ENCODE measurements around the gene CDH11. TPM values are rescaled to one million over a fixed set of nuclear protein-coding genes. Genes with fewer than 3 reads are reported as not detected.

CDH11 gene
- total RNA-seq, 4 donors from 2014 or later: 4.0 to 14.2 (median 8.6) TPM

DNA sequence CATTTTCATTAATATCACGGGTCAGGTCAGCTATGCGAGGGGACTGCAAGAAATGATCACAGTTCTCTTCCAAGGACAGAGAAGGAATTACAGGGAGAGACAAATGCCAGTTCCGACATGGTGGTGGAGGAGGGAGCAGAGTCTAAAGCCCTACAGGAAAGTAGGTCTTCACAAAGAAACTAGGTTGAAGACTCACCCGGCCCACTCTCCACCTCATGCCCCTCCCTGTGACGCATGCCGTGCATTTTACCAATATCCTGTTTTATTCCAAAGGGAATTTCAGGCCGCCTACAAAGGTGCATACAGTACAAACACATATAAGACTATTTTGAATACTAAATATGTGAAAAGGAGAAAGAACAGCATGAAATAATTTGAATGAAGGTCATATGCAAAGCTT, 56.8 kb downstream of the CDH11 start:
- H3K4me3 ChIP-seq: no peak overlapping the region
- peaks cover 17 to 27% of the 10 kb centered on the region in 2 donors for H3K4me1 ChIP-seq
- ATAC-seq (no peak), DNase-seq (no peak)
- in situ Hi-C loops (cut with MboI; ENCODE audit: low sequenced_read_pairs in 4 of 4): no loop called here
- intact Hi-C loops (cut with DNase I; ENCODE audit: low total_unique reads): loop anchor here (5.0 kb wide), 1 partner anchor 903 kb away; no protein-coding TSS in a partner anchor
- H3K9me3 ChIP-seq: no peaks in the 10 kb centered on the region
- no peak for TF ChIP-seq POLR2A (IDR thresholded peaks at IDR 0.05)
- TF ChIP-seq, protein P1, sequence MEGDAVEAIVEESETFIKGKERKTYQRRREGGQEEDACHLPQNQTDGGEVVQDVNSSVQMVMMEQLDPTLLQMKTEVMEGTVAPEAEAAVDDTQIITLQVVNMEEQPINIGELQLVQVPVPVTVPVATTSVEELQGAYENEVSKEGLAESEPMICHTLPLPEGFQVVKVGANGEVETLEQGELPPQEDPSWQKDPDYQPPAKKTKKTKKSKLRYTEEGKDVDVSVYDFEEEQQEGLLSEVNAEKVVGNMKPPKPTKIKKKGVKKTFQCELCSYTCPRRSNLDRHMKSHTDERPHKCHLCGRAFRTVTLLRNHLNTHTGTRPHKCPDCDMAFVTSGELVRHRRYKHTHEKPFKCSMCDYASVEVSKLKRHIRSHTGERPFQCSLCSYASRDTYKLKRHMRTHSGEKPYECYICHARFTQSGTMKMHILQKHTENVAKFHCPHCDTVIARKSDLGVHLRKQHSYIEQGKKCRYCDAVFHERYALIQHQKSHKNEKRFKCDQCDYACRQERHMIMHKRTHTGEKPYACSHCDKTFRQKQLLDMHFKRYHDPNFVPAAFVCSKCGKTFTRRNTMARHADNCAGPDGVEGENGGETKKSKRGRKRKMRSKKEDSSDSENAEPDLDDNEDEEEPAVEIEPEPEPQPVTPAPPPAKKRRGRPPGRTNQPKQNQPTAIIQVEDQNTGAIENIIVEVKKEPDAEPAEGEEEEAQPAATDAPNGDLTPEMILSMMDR (IDR thresholded peaks at IDR 0.05 in 4 of 5, conservative IDR thresholded peaks at IDR 0.05 in 1 of 5): no peak
- no peak overlapping the region for H3K27ac ChIP-seq
- H3K27me3 ChIP-seq: no peaks in the 10 kb centered on the region
- H3K36me3 ChIP-seq: no peaks in the 10 kb centered on the region

DNA sequence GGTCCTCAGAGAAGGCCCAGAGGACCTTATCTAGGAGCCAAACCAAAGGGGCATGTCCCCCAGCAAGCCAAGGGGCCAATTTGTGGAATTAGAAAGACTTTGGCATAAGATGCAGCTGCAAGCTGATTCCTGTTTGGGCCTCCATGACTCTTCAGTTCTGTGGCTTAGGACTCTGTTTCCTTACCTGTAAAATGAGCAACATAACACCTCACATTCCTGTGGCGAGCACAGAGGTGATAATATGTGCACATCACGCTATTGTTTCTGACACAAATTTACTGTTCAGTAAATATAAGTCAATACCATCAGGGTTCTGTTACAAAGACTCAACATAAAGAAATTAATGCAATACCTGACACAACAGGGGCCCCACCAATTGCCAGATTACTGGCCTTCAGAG, 57.7 kb downstream of the CDH11 start:
- H3K27ac ChIP-seq: no peak overlapping the region
- intact Hi-C loops (cut with DNase I; ENCODE audit: low total_unique reads) (no loop called here), in situ Hi-C loops (cut with MboI; ENCODE audit: low sequenced_read_pairs in 4 of 4) (no loop called here)
- ATAC-seq (no peak), DNase-seq (no peak)
- H3K27me3 ChIP-seq: no peaks in the 10 kb centered on the region
- H3K4me3 ChIP-seq: no peak overlapping the region
- H3K4me1 ChIP-seq: peaks cover 8 to 18% of the 10 kb centered on the region in 2 donors
- TF ChIP-seq POLR2A (IDR thresholded peaks at IDR 0.05): no peak
- TF ChIP-seq, protein P1 (IDR thresholded peaks at IDR 0.05 in 4 of 5, conservative IDR thresholded peaks at IDR 0.05 in 1 of 5): no peak
- no peaks in the 10 kb centered on the region for H3K36me3 ChIP-seq
- H3K9me3 ChIP-seq: no peaks in the 10 kb centered on the region

DNA sequence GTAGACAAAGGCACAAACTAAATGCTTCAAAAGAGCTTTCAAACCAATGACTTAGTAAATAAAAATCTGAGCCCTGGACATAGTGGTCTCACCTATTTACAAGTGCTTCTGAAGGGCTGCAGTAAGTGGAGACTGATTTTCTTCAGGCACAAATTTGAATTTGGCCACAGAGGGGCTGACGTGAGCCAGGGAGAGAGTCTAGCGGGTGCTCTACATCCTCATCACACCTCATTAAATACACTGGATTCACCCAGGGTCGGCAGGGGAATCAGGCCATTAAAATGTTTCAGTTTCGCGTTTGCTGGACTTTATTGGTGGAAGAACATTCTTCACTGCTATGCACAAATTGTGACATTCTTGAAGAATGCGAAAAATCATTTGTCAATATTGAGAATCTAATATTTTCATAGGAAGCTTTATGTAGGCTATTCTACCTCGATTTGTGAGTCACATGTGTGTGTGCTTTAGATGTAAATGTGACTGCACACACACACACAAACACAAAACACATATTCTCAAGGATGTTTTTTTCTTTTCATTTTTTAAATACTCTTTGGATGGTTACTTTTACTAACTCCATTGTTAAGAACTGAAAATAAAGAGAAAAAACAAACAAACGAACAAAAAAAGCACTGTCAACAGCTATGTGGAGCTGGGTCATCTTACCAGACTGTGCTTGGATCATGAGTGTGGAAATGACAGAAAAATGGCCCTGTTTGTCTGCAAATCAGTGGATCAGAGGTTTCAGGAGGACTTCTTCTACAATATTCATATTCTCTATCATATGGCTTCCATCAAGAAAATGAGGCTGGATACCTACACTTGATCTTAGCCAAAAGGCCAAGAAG, 58.9 kb downstream of the CDH11 start:
- no peaks in the 10 kb centered on the region for H3K27me3 ChIP-seq
- no peak for ATAC-seq
- H3K9me3 ChIP-seq: no peaks in the 10 kb centered on the region
- H3K27ac ChIP-seq: no peak overlapping the region
- no peak for DNase-seq
- H3K36me3 ChIP-seq: no peaks in the 10 kb centered on the region
- H3K4me1 ChIP-seq: peaks cover 0 to 8% of the 10 kb centered on the region in 2 donors
- intact Hi-C loops (cut with DNase I; ENCODE audit: low total_unique reads): no loop called here
- H3K4me3 ChIP-seq: no peak overlapping the region
- in situ Hi-C loops (cut with MboI; ENCODE audit: low sequenced_read_pairs in 4 of 4): no loop called here
- TF ChIP-seq, protein P1 (IDR thresholded peaks at IDR 0.05 in 4 of 5, conservative IDR thresholded peaks at IDR 0.05 in 1 of 5): no peak
- no peak for TF ChIP-seq POLR2A (IDR thresholded peaks at IDR 0.05)

DNA sequence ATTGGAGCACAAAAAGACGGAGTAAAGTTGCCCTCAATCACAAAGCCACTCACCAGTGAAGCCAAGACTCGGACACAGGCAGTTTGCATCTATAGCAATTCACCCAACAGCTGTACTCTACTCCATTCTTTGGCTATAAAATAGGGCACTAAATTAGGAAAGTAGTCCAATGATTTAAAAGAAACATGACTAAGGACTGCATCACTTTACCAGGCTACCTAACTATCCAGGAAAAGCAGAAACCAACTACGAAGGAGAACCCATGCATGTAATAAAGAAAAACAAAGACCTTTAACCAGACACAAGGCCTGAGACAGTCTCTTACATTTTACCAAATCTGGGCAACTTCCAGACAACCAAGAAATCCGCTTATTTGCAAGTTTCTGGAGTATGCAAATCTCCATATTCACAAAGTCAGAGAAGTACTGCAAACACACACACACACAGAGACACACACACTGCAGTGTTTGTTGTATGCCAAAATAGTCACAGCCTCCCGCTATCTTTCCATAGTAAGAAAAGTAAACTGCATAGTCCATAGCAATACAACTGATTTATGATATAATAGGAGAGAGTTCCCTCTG, 59.8 kb downstream of the CDH11 start:
- Histone ChIP-seq H3K36me3 (no peaks in the 10 kb centered on the region), H3K4me3 (no peak overlapping the region), H3K9me3 (no peaks in the 10 kb centered on the region), H3K27ac (no peak overlapping the region), H3K27me3 (no peaks in the 10 kb centered on the region), H3K4me1 (no peaks in the 10 kb centered on the region)
- intact Hi-C loops (cut with DNase I; ENCODE audit: low total_unique reads): no loop called here
- DNase-seq: no peak
- in situ Hi-C loops (cut with MboI; ENCODE audit: low sequenced_read_pairs in 4 of 4): no loop called here
- TF ChIP-seq POLR2A (IDR thresholded peaks at IDR 0.05): no peak
- TF ChIP-seq, protein P1 (IDR thresholded peaks at IDR 0.05 in 4 of 5, conservative IDR thresholded peaks at IDR 0.05 in 1 of 5): no peak
- peak in 1 of 2 donors; percentile 63 for ATAC-seq

Data from gastrocnemius medialis (tissue), 4 donors.